Lung (tissue), 5 donors: ENCODE data around the gene MMP17. TPM values are rescaled to one million over a fixed set of nuclear protein-coding genes. Genes with fewer than 3 reads are reported as not detected.

Experiments
- polyA plus RNA-seq, 2 donors: library from polyadenylated mRNA; stranded (reverse); fragments of 200-250 nt; gene quantifications; one replicate each; pipeline ENCODE4 v1.2.1, GENCODE V29; 2013
- small RNA-seq: library from RNA; depleted of rRNA; stranded (forward); fragments of <200 nt; gene quantifications from one replicate; pipeline ENCODE3, GENCODE V24; 2014; ENCODE audit warnings: low replicate concordance
- total RNA-seq, 2 donors: library from RNA; depleted of rRNA in 1 of 2; stranded (reverse); fragments of >200 nt in 1 of 2; gene quantifications; one replicate each; pipeline ENCODE4 v1.2.1, GENCODE V29; 2014 to 2021
- donor health status: Bipolar disorder and iron deficiency.
- donor health status: healthy.
- donor health status: DM: yes; HTN: yes; CAD: no.

The MMP17 gene
- total and polyA plus RNA-seq, 4 donors: 1.7 to 5.6 (median 3.9) TPM

Small RNAs within 50 kb of the gene (small RNA-seq; reads per million reads assigned to genes)
- not detected for gene RNA5SP378
- not detected for gene RNU6-1017P

Other genes with a start within 250 kb of the MMP17 start
- gene SFSWAP, start 117.3 kb upstream of the MMP17 start, total RNA-seq: 10 to 100 TPM; 45.3 to 49.9 TPM
- 10 to 100 TPM; 23.3 to 34.7 TPM for gene SFSWAP, start 117.3 kb upstream of the MMP17 start, polyA plus RNA-seq
- 10 to 100 TPM; 25.9 to 32.8 TPM for gene ULK1, start 66.2 kb downstream of the MMP17 start, total RNA-seq
- 10 to 100 TPM; 15.4 to 19.7 TPM for gene ULK1, start 66.2 kb downstream of the MMP17 start, polyA plus RNA-seq
- gene PUS1, start 100.9 kb downstream of the MMP17 start, total RNA-seq: 10 to 100 TPM in 1 of 2 donors, 1 to 10 TPM in 1; 6.8 to 30.9 TPM
- gene PUS1, start 100.9 kb downstream of the MMP17 start, polyA plus RNA-seq: 10 to 100 TPM; 28.6 to 35.6 TPM
- 10 to 100 TPM; 35.5 to 47.8 TPM for gene EP400, start 121.5 kb downstream of the MMP17 start, total RNA-seq
- 10 to 100 TPM; 11.4 to 16.0 TPM for gene EP400, start 121.5 kb downstream of the MMP17 start, polyA plus RNA-seq